NT2/D1 (cell line): Measurements from ENCODE around the gene SEMA7A.

Source experiments
- SUZ12 ChIP-seq: IDR thresholded peaks from 2 replicates; pipeline ENCODE4 v1.6.1; 2011; ENCODE audit not compliant: insufficient read length, insufficient read depth; ENCODE audit errors: extremely low read depth
- YY1 ChIP-seq: IDR thresholded peaks from 2 replicates; pipeline ENCODE4 v1.6.1; 2011; ENCODE audit not compliant: insufficient read length, insufficient read depth
- ZNF274 ChIP-seq: IDR thresholded peaks from 2 replicates; pipeline ENCODE4 v1.6.1; 2011; ENCODE audit warnings: mild to moderate bottlenecking, low read depth, low read length

- TF ChIP-seq ZNF274 = no peak
- no peak for TF ChIP-seq YY1
- no peak for TF ChIP-seq SUZ12
Measured at GRCh38 chr15:74428970-74429780, 4.6 kb downstream of the SEMA7A start.
